Esophagus squamous epithelium (tissue), 5 donors: ENCODE measurements around the gene MADD. TPM values are rescaled to one million over a fixed set of nuclear protein-coding genes. Genes with fewer than 3 reads are reported as not detected.

ENCODE experiments used
- DNase-seq: peaks from one replicate; lab custom pipeline; 2025; lab: John Stamatoyannopoulos, UW
- H3K27ac ChIP-seq, 4 donors: fragments of 200-600 bp; sonication (generic); one replicate each; pipeline ENCODE4 v1.5.1; 2016 to 2019; ENCODE audit warnings: mild to moderate bottlenecking in 1 of 4
- H3K27me3 ChIP-seq, 4 donors: fragments of 200-600 bp; sonication (generic); 1 replicate in 3 of 4; 2 replicates in 1 of 4; pipeline versions ENCODE4 v1.5.1 to v1.6.0; 2017 to 2021; ENCODE audit warnings: antibody characterized with exemption in 1 of 4
- H3K36me3 ChIP-seq, 3 donors: fragments of 200-600 bp; sonication (generic); one replicate each; pipeline ENCODE4 v1.5.1; 2016 to 2019
- H3K4me1 ChIP-seq, 3 donors: fragments of 200-600 bp; sonication (generic); one replicate each; pipeline ENCODE4 v1.5.1; 2017 to 2019
- H3K4me3 ChIP-seq, 4 donors: fragments of 200-600 bp; sonication (generic); 1 replicate in 3 of 4; 2 replicates in 1 of 4; pipeline ENCODE4 v1.5.1; 2016 to 2019; ENCODE audit warnings: mild to moderate bottlenecking in 2 of 4, moderate library complexity in 1 of 4
- H3K9me3 ChIP-seq, 3 donors: fragments of 200-600 bp; sonication (generic); one replicate each; pipeline ENCODE4 v1.5.1; 2016 to 2019
- POLR2A ChIP-seq, 4 donors: fragments of 450-650 bp; IDR thresholded peaks; one replicate each; pipeline ENCODE4 v1.6.1; 2017; ENCODE audit warnings: antibody characterized with exemption in 4 of 4, mild to moderate bottlenecking in 4 of 4, moderate library complexity in 3 of 4
- WGBS, 2 donors: methylation state at CpG; one replicate each; pipeline ENCODE4 v1.1.5; 2018; 5-methylcytosine and 5-hydroxymethylcytosine counted together
- intact Hi-C: fragments of 100-400 bp; cut with DNase I; formaldehyde crosslinking; loops from one replicate; pipeline ENCODE4 v1.15.0; 2022
- total RNA-seq, 4 donors: library from RNA; depleted of rRNA; stranded (reverse); fragments of >200 nt; gene quantifications; one replicate each; pipeline ENCODE4 v1.1.0, GENCODE V29; 2016
- TF ChIP-seq, protein P1 (sequence below), 6 experiments: fragments of 450-650 bp in 4 of 6; fragments of 200-600 bp in 2 of 6; sonication (generic) in 2 of 6; IDR thresholded peaks; one replicate each; pipeline ENCODE4 v1.5.1; 2016 to 2019; ENCODE audit warnings: antibody characterized with exemption in 6 of 6, mild to moderate bottlenecking in 4 of 6, moderate library complexity in 4 of 6
- donor health status: DM: yes; HTN: yes; CAD: no.

The MADD gene
- total RNA-seq, 4 donors from 2014 or later: 12.6 to 34.7 (median 15.4) TPM

- H3K27me3 ChIP-seq: no peaks in the 10 kb centered on the region
- peaks cover 8 to 61% (median 28%) of the 10 kb centered on the region in 3 donors for H3K4me1 ChIP-seq
- H3K27ac ChIP-seq: peak overlapping the region in 3 of 4 donors; percentile 94 to 98 (median 96)
- H3K36me3 ChIP-seq: no peaks in the 10 kb centered on the region
- H3K4me3 ChIP-seq: no peak overlapping the region
- H3K9me3 ChIP-seq: no peaks in the 10 kb centered on the region
- intact Hi-C loops: loop anchor here (5.0 kb wide), 1 partner anchor 86 kb away; no protein-coding TSS in a partner anchor
- DNase-seq: no peak
- WGBS, 2 donors: 67 to 78% methylated on average over 4 to 5 of the region's 6 CpGs
- TF ChIP-seq, protein P1, sequence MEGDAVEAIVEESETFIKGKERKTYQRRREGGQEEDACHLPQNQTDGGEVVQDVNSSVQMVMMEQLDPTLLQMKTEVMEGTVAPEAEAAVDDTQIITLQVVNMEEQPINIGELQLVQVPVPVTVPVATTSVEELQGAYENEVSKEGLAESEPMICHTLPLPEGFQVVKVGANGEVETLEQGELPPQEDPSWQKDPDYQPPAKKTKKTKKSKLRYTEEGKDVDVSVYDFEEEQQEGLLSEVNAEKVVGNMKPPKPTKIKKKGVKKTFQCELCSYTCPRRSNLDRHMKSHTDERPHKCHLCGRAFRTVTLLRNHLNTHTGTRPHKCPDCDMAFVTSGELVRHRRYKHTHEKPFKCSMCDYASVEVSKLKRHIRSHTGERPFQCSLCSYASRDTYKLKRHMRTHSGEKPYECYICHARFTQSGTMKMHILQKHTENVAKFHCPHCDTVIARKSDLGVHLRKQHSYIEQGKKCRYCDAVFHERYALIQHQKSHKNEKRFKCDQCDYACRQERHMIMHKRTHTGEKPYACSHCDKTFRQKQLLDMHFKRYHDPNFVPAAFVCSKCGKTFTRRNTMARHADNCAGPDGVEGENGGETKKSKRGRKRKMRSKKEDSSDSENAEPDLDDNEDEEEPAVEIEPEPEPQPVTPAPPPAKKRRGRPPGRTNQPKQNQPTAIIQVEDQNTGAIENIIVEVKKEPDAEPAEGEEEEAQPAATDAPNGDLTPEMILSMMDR (IDR thresholded peaks at IDR 0.05): no peak
- no peak for TF ChIP-seq POLR2A (IDR thresholded peaks at IDR 0.05)
Observed at GRCh38 chr11:47267876-47268275, 2.1 kb upstream of the MADD start.

DNA sequence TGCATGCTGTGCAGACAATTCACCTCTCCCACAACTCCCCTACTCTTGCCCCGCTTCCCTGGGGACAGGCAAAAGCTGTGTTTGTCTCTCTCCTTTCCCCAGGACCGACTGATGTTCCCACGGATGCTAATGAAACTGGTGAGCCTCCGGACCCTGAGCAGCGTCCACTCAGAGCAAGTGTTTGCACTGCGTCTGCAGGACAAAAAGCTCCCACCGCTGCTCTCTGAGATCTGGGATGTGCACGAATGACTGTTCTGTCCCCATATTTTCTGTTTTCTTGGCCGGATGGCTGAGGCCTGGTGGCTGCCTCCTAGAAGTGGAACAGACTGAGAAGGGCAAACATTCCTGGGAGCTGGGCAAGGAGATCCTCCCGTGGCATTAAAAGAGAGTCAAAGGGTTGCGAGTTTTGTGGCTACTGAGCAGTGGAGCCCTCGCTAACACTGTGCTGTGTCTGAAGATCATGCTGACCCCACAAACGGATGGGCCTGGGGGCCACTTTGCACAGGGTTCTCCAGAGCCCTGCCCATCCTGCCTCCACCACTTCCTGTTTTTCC, 1.4 kb upstream of the MADD start:
- TF ChIP-seq, protein P1 (IDR thresholded peaks at IDR 0.05): no peak
- no peak for TF ChIP-seq POLR2A (IDR thresholded peaks at IDR 0.05)
- intact Hi-C loops: loop anchor here (5.0 kb wide), 1 partner anchor 86 kb away; no protein-coding TSS in a partner anchor
- Histone ChIP-seq H3K27ac (peak overlapping the region; percentile 93 to 98 (median 95)), H3K9me3 (no peaks in the 10 kb centered on the region), H3K27me3 (no peaks in the 10 kb centered on the region), H3K4me3 (peak overlapping the region; percentile 73 to 96 (median 87)), H3K36me3 (peaks cover 0 to 1% (median 0%) of the 10 kb centered on the region in 3 donors), H3K4me1 (peaks cover 8 to 64% (median 28%) of the 10 kb centered on the region in 3 donors)
- WGBS, 2 donors: 43 to 75% methylated on average over 2 to 10 of the region's 13 CpGs
- no peak for DNase-seq

GRCh38 chr11:47269002-47269828, 718 bp upstream of the MADD start:
- peaks cover 8 to 64% (median 28%) of the 10 kb centered on the region in 3 donors for H3K4me1 ChIP-seq
- 0 to 3% methylated on average over 16 to 21 of the region's 52 CpGs for WGBS, 2 donors
- intact Hi-C loops: loop anchor here (5.0 kb wide), 1 partner anchor 87 kb away; no protein-coding TSS in a partner anchor
- peaks cover 0 to 8% (median 0%) of the 10 kb centered on the region in 3 donors for H3K36me3 ChIP-seq
- DNase-seq: peak; percentile 43
- H3K4me3 ChIP-seq: peak overlapping the region; percentile 73 to 96 (median 87)
- H3K9me3 ChIP-seq: no peaks in the 10 kb centered on the region
- TF ChIP-seq POLR2A (IDR thresholded peaks at IDR 0.05): peak in 1 of 4 donors; percentile 20
- TF ChIP-seq, protein P1 (IDR thresholded peaks at IDR 0.05): peak in 3 of 6 experiments; percentile 24 to 34 (median 26)
- peak overlapping the region; percentile 93 to 98 (median 95) for H3K27ac ChIP-seq
- H3K27me3 ChIP-seq: no peaks in the 10 kb centered on the region

- intact Hi-C loops: no loop called here
- no peaks in the 10 kb centered on the region for H3K27me3 ChIP-seq
- no peak for DNase-seq
- H3K9me3 ChIP-seq: no peaks in the 10 kb centered on the region
- H3K4me1 ChIP-seq: peaks cover 8 to 55% (median 25%) of the 10 kb centered on the region in 3 donors
- H3K4me3 ChIP-seq: peak overlapping the region; percentile 73 to 96 (median 87)
- peak overlapping the region; percentile 93 to 98 (median 95) for H3K27ac ChIP-seq
- 1 to 3% methylated on average over 11 to 19 of the region's 34 CpGs for WGBS, 2 donors
- H3K36me3 ChIP-seq: peaks cover 8 to 22% (median 11%) of the 10 kb centered on the region in 3 donors
- TF ChIP-seq POLR2A (IDR thresholded peaks at IDR 0.05): no peak
- TF ChIP-seq, protein P1 (IDR thresholded peaks at IDR 0.05): no peak
Observed at GRCh38 chr11:47270331-47271271, 668 bp downstream of the MADD start.
